ENCODE measurements around the gene FARP1. TPM values are rescaled to one million over a fixed set of nuclear protein-coding genes. Genes with fewer than 3 reads are reported as not detected.
A peak's percentile ranks its signal among the peaks of the same experiment; 100 is the strongest.

The FARP1 gene
- total and polyA plus RNA-seq, 2 of the 8 experiments (the other 6 are each of a cell fraction or from before 2014, with no cell fraction given) = 24.7 to 104 TPM

GRCh38 chr13:98397221-98397620 is 254.3 kb downstream of the FARP1 start:
- FAIRE-seq (no peak), DNase-seq (ENCODE audit: low read depth in 1 of 2, low spot score in 2 of 2) (no peak)
- Histone ChIP-seq H2BK20ac (ENCODE audit: low read length) (no peak overlapping the region), H3K79me2 (ENCODE audit: control insufficient read depth in 1 of 2, insufficient read depth in 2 of 2, low read length in 2 of 2) (no peaks in the 10 kb centered on the region), H4K20me1 (replicated peaks in 1 of 2; ENCODE audit: control insufficient read depth in 1 of 2, insufficient read depth in 2 of 2, low read length in 2 of 2) (no peaks in the 10 kb centered on the region), H3K27ac (ENCODE audit: low read depth, low read length) (no peak overlapping the region), H2BK120ac (replicated peaks; ENCODE audit: low read depth, low read length) (no peak overlapping the region), H3K23me2 (ENCODE audit: low read depth, low read length) (no peaks in the 10 kb centered on the region), H3K4me3 (ENCODE audit: extremely low read depth in 1 of 4, insufficient read depth in 2 of 4, low read depth in 3 of 4, low read length in 4 of 4) (no peak overlapping the region), H3K9ac (replicated peaks in 1 of 4; ENCODE audit: extremely low read depth in 1 of 4, low read depth in 3 of 4, low read length in 3 of 4) (no peak overlapping the region), H3K18ac (ENCODE audit: extremely low read depth, low read length) (no peak overlapping the region), H2BK5ac (ENCODE audit: low read depth, low read length) (no peak overlapping the region), H2BK15ac (ENCODE audit: low read length) (no peak overlapping the region), H3K56ac (replicated peaks; ENCODE audit: insufficient read length, low read depth, low read length) (no peak overlapping the region), H3K4me2 (ENCODE audit: insufficient read depth in 1 of 2, low read depth in 2 of 2, low read length in 2 of 2) (no peak overlapping the region), H3K79me1 (ENCODE audit: low read depth, low read length) (peaks cover 2% of the 10 kb centered on the region; the same call in 1 of the 2 replicates), H2AFZ (ENCODE audit: low read length) (no peak overlapping the region), H2BK12ac (ENCODE audit: low read depth, low read length) (no peak overlapping the region), H3K27me3 (replicated peaks in 1 of 4; ENCODE audit: control insufficient read depth in 3 of 4, extremely low read depth in 1 of 4, insufficient read depth in 3 of 4, low read length in 3 of 4) (no peaks in the 10 kb centered on the region), H3K36me3 (ENCODE audit: control insufficient read depth in 2 of 4, insufficient read depth in 4 of 4, low read length in 3 of 4) (peaks cover 3 to 14% (median 5%) of the 10 kb centered on the region in 4 experiments; a peak in 5 of 8 replicates), H2AK5ac (ENCODE audit: low read depth, low read length) (no peak overlapping the region), H3K4me1 (replicated peaks in 1 of 4; ENCODE audit: control insufficient read depth in 3 of 4, insufficient read depth in 4 of 4, low read length in 3 of 4) (peaks cover 0 to 4% (median 1%) of the 10 kb centered on the region in 4 experiments; a peak in 2 of 7 replicates), H4K5ac (ENCODE audit: insufficient read length, low read depth, low read length) (no peak overlapping the region), H3K14ac (ENCODE audit: insufficient read length) (no peak overlapping the region), H3K4ac (replicated peaks; ENCODE audit: insufficient read length, low read depth, low read length) (no peak overlapping the region), H4K91ac (replicated peaks; ENCODE audit: insufficient read length, low read length) (no peak overlapping the region), H3K23ac (ENCODE audit: insufficient read length) (no peak overlapping the region), H4K8ac (ENCODE audit: extremely low read depth, insufficient read depth, low read length) (no peak overlapping the region), H3K9me3 (ENCODE audit: insufficient read depth in 2 of 2, low read depth in 1 of 2, low read length in 1 of 2) (no peaks in the 10 kb centered on the region)
- POLR2A ChIA-PET (ENCODE audit: partially characterized antibody) = interaction anchor here (1.9 kb wide), 1 partner anchor 12 kb away, joined by 4 read pairs; no protein-coding TSS in a partner anchor
- CTCF ChIA-PET (ENCODE audit: partially characterized antibody) = interaction anchor here (0.6 to 1.4 kb wide), 3 partner anchors 69 to 364 kb away, joined by 3 to 4 read pairs (median 3); no protein-coding TSS in a partner anchor
- WGBS, 2 experiments (ENCODE audit: extremely low coverage in 1 of 2, insufficient coverage in 1 of 2, insufficient read length in 1 of 2, insufficient replicate concordance in 2 of 2, low coverage in 1 of 2, low lambda C conversion rate in 2 of 2, missing lambda C conversion rate in 1 of 2) = 100% methylated on average over 1 of the region's 1 CpG; no CpG with 5 or more reads in 1 of the 2 experiments
- TF ChIP-seq EP300 (IDR thresholded peaks at IDR 0.05; ENCODE audit: borderline replicate concordance in 1 of 2, low read depth in 2 of 2, low read length in 2 of 2) (no peak), RAD21 (IDR thresholded peaks at IDR 0.05 in 1 of 2, conservative IDR thresholded peaks at IDR 0.05 in 1 of 2; ENCODE audit: low read depth in 2 of 2, low read length in 2 of 2) (0 out of 4 replicates have a peak, but pooled peaks have one; percentile 5 to 12)

Measured in H1 (cell line).